ENCODE results near the gene SLC34A3. TPM values are rescaled to one million over a fixed set of nuclear protein-coding genes. Genes with fewer than 3 reads are reported as not detected.

The SLC34A3 gene
- total and polyA plus RNA-seq, 2 donors (not counting 3 experiments of a cell fraction or from before 2014, with no cell fraction given): not detected

DNA sequence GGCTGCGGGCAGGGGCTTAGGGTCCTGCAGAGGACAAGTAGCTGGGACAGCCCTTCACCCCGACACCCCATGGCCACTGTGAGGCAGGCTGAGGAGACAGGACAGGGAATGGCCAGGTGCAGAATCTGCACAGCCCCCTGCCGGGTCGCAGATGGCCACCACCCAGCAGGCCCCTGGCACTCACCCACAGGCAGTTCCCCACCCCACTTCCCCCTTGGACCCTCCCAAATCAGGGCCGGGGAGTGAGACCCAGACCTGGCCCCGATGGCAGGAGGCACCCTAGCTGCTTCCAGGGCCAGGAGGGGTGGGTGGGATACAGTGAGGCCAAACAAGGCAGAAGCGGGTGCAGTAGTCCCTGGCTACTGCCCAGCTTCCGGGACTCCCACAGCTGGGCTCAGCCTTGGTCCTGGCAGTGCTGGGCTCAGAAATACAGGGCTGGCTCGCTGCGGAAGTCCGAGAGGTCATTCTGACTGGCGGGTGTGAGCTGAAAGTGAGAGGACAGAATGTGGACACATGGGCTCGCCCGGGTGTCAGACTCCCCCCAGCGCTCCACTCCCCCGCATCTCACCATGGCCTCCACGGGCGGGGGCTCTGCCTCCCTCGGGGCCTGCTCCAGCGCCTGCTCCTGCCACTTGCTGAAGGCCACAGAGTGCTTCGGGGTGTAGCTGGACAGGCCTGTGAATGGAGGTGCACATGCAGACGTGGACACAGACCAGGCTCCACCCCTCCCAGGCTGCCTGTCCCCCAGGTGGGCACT lies 38.8 kb upstream of the SLC34A3 start:
- TF ChIP-seq MYC (IDR thresholded peaks at IDR 0.05; ENCODE audit: low read depth, low read length): no peak
- TF ChIP-seq FOS (IDR thresholded peaks at IDR 0.05; ENCODE audit: borderline replicate concordance, insufficient read depth, low read length): no peak
- no peak for TF ChIP-seq POLR2A (IDR thresholded peaks at IDR 0.05; ENCODE audit: low read depth, low read length)
- TF ChIP-seq POLR2AphosphoS5 (IDR thresholded peaks at IDR 0.05; ENCODE audit: insufficient read depth, low read depth, low read length): no peak
- TF ChIP-seq, protein P1, sequence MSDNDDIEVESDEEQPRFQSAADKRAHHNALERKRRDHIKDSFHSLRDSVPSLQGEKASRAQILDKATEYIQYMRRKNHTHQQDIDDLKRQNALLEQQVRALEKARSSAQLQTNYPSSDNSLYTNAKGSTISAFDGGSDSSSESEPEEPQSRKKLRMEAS (IDR thresholded peaks at IDR 0.05; ENCODE audit: insufficient read depth, insufficient read length): no peak
- TF ChIP-seq JUN (IDR thresholded peaks at IDR 0.05; ENCODE audit: borderline replicate concordance, insufficient read depth, insufficient read length, low read depth): no peak
- TF ChIP-seq GATA2 (IDR thresholded peaks at IDR 0.05; ENCODE audit: insufficient read depth, insufficient read length, low read depth, low read length): no peak
- no peak for TF ChIP-seq EZH2 (IDR thresholded peaks at IDR 0.05; ENCODE audit: borderline replicate concordance, low read depth, low read length, severe bottlenecking)
- Histone ChIP-seq H3K9me3 (replicated peaks; ENCODE audit: control insufficient read depth, insufficient read depth, low read length) (no peaks in the 10 kb centered on the region), H3K9ac (replicated peaks; ENCODE audit: extremely low read depth, insufficient read depth, low read length) (no peak overlapping the region), H3K9me1 (replicated peaks; ENCODE audit: control insufficient read depth, extremely low read depth, insufficient read depth, low read length) (no peaks in the 10 kb centered on the region), H3K36me3 (ENCODE audit: control insufficient read depth in 2 of 2, extremely low read depth in 1 of 2, insufficient read depth in 2 of 2, low read length in 2 of 2) (peaks cover 0 to 14% of the 10 kb centered on the region in 2 experiments), H3K27ac (ENCODE audit: insufficient read depth, low read depth, low read length) (no peak overlapping the region), H3K79me2 (ENCODE audit: control insufficient read depth, insufficient read depth, low read length) (peaks cover 24% of the 10 kb centered on the region), H3K4me3 (replicated peaks in 1 of 3; ENCODE audit: insufficient read depth in 1 of 3, low read depth in 1 of 3, low read length in 3 of 3) (no peak overlapping the region), H4K20me1 (replicated peaks; ENCODE audit: control insufficient read depth, extremely low read depth, insufficient read depth, low read length) (no peaks in the 10 kb centered on the region), H2AFZ (ENCODE audit: low read depth, low read length) (no peak overlapping the region), H3K4me2 (ENCODE audit: insufficient read depth, low read length) (no peak overlapping the region), H3K4me1 (ENCODE audit: control insufficient read depth, extremely low read depth, insufficient read depth, low read length) (peaks cover 17% of the 10 kb centered on the region), H3K27me3 (ENCODE audit: control insufficient read depth in 2 of 2, insufficient read depth in 2 of 2, low read length in 2 of 2) (no peaks in the 10 kb centered on the region)
- dilution Hi-C loops (cut with MboI; ENCODE audit: extremely low pct_ligation_motif_present, low sequenced_read_pairs): no loop called here
- CTCF ChIA-PET: no interaction called here
- POLR2A ChIA-PET: no interaction called here
- DNase-seq (ENCODE audit: low read depth, low spot score) (no peak), FAIRE-seq (no peak)
- no TSS peak for BruUV-seq (replicated peaks)
- intact Hi-C loops (cut with micrococcal nuclease): no loop called here
